Measurements from ENCODE around the gene TRAK2. TPM values are rescaled to one million over a fixed set of nuclear protein-coding genes. Genes with fewer than 3 reads are reported as not detected.

Gene TRAK2
- total and polyA plus RNA-seq, 9 of the 15 experiments (the other 6 are each of a cell fraction or from before 2014, with no cell fraction given) = 3.4 to 10.4 (median 7.3) TPM

DNA sequence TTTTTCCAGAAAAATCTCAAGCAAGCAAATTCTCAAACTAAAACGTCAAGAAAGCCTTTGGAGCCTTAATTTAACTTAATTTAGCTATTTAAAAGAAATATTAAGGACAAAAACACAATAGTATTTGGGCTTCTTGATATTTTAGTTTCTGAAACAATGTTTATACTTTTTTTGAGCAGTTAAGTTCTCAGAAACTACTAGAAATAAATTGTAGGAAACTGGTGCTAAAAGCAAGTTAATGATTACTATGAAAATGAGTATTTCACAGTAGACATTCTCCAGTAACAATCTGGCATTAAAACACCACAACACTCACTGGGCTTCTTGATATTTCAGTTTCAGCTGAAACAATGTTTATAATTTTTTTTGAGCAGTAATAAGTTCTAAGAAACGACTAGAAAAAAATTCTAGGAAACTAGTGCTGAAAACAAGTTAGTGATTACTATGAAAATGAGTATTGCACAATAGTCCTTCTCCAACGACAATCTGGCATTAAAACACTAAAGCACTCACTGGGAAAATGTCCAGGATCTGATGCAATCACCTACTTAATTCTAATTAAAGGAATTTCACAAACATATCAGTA is 45.1 kb downstream of the TRAK2 start (continued):
- TF ChIP-seq, protein P1, sequence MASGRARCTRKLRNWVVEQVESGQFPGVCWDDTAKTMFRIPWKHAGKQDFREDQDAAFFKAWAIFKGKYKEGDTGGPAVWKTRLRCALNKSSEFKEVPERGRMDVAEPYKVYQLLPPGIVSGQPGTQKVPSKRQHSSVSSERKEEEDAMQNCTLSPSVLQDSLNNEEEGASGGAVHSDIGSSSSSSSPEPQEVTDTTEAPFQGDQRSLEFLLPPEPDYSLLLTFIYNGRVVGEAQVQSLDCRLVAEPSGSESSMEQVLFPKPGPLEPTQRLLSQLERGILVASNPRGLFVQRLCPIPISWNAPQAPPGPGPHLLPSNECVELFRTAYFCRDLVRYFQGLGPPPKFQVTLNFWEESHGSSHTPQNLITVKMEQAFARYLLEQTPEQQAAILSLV (tag; IDR thresholded peaks at IDR 0.05) = peak; percentile 94
- no peak for TF ChIP-seq NCOA2 (IDR thresholded peaks at IDR 0.05; ENCODE audit: partially characterized antibody in 2 of 2)
- TF ChIP-seq CREM (IDR thresholded peaks at IDR 0.05; ENCODE audit: low read depth) = no peak
- no peak for TF ChIP-seq ESRRB (CRISPR knock-in tag; IDR thresholded peaks at IDR 0.05; ENCODE audit: borderline replicate concordance)
- TF ChIP-seq ARHGAP35 (IDR thresholded peaks at IDR 0.05; ENCODE audit: partially characterized antibody) = no peak
- TF ChIP-seq, protein P2, sequence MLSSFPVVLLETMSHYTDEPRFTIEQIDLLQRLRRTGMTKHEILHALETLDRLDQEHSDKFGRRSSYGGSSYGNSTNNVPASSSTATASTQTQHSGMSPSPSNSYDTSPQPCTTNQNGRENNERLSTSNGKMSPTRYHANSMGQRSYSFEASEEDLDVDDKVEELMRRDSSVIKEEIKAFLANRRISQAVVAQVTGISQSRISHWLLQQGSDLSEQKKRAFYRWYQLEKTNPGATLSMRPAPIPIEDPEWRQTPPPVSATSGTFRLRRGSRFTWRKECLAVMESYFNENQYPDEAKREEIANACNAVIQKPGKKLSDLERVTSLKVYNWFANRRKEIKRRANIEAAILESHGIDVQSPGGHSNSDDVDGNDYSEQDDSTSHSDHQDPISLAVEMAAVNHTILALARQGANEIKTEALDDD (IDR thresholded peaks at IDR 0.05) = peak; percentile 84
- TF ChIP-seq, protein P3, sequence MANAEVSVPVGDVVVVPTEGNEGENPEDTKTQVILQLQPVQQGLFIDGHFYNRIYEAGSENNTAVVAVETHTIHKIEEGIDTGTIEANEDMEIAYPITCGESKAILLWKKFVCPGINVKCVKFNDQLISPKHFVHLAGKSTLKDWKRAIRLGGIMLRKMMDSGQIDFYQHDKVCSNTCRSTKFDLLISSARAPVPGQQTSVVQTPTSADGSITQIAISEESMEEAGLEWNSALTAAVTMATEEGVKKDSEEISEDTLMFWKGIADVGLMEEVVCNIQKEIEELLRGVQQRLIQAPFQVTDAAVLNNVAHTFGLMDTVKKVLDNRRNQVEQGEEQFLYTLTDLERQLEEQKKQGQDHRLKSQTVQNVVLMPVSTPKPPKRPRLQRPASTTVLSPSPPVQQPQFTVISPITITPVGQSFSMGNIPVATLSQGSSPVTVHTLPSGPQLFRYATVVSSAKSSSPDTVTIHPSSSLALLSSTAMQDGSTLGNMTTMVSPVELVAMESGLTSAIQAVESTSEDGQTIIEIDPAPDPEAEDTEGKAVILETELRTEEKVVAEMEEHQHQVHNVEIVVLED (CRISPR knock-in tag; IDR thresholded peaks at IDR 0.05) = no peak
- TF ChIP-seq, protein P4, sequence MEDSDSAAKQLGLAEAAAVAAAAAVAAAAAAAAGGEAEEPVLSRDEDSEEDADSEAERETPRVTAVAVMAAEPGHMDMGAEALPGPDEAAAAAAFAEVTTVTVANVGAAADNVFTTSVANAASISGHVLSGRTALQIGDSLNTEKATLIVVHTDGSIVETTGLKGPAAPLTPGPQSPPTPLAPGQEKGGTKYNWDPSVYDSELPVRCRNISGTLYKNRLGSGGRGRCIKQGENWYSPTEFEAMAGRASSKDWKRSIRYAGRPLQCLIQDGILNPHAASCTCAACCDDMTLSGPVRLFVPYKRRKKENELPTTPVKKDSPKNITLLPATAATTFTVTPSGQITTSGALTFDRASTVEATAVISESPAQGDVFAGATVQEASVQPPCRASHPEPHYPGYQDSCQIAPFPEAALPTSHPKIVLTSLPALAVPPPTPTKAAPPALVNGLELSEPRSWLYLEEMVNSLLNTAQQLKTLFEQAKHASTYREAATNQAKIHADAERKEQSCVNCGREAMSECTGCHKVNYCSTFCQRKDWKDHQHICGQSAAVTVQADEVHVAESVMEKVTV (CRISPR knock-in tag; IDR thresholded peaks at IDR 0.05) = no peak
- TF ChIP-seq, protein P5, sequence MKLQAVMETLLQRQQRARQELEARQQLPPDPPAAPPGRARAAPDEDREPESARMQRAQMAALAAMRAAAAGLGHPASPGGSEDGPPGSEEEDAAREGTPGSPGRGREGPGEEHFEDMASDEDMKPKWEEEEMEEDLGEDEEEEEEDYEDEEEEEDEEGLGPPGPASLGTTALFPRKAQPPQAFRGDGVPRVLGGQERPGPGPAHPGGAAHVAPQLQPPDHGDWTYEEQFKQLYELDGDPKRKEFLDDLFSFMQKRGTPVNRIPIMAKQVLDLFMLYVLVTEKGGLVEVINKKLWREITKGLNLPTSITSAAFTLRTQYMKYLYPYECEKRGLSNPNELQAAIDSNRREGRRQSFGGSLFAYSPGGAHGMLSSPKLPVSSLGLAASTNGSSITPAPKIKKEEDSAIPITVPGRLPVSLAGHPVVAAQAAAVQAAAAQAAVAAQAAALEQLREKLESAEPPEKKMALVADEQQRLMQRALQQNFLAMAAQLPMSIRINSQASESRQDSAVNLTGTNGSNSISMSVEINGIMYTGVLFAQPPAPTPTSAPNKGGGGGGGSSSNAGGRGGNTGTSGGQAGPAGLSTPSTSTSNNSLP (IDR thresholded peaks at IDR 0.05; ENCODE audit: borderline replicate concordance, low read depth, low read length) = peak; percentile 75; the same call in 1 of the 2 replicates
- TF ChIP-seq FIP1L1 (IDR thresholded peaks at IDR 0.05; ENCODE audit: low read depth, low read length, poor library complexity, severe bottlenecking) = no peak
- TF ChIP-seq SMARCE1 (IDR thresholded peaks at IDR 0.05) = peak; percentile 31; the same call in 1 of the 2 replicates
- TF ChIP-seq SETDB1 (IDR thresholded peaks at IDR 0.05; ENCODE audit: low read length) = no peak
- TF ChIP-seq KAT2B (IDR thresholded peaks at IDR 0.05; ENCODE audit: low read depth, low read length) = no peak
- no peak; the same call in 1 of the 2 replicates for TF ChIP-seq VEZF1 (CRISPR knock-in tag; IDR thresholded peaks at IDR 0.05)
- no peak for TF ChIP-seq NUFIP1 (IDR thresholded peaks at IDR 0.05; ENCODE audit: partially characterized antibody)
- TF ChIP-seq ZNF766 (CRISPR knock-in tag; conservative IDR thresholded peaks at IDR 0.05) = no peak
- peak; percentile 16 for TF ChIP-seq HDAC3 (IDR thresholded peaks at IDR 0.05; ENCODE audit: borderline replicate concordance, partially characterized antibody)
- peak; percentile 89 for TF ChIP-seq CEBPG (CRISPR knock-in tag; IDR thresholded peaks at IDR 0.05)
- peak; percentile 99 to 100 for TF ChIP-seq CEBPG (tag; conservative IDR thresholded peaks at IDR 0.05 in 1 of 2, IDR thresholded peaks at IDR 0.05 in 1 of 2)
- TF ChIP-seq ZNF778 (CRISPR knock-in tag; IDR thresholded peaks at IDR 0.05) = no peak

Measured in K562 (cell line).